GM12891 (cell line): ENCODE results near the gene RANGRF.

Experiments used
- POLR2A ChIP-seq: IDR thresholded peaks from 2 replicates; pipeline ENCODE4 v1.6.1; 2011; ENCODE audit warnings: low read depth, low read length, control low read depth
- POLR2AphosphoS5 ChIP-seq: IDR thresholded peaks from 2 replicates; pipeline ENCODE4 v1.6.1; 2011; ENCODE audit warnings: low read depth, low read length, control low read depth
- POU2F2 ChIP-seq: IDR thresholded peaks from 2 replicates; pipeline ENCODE4 v1.6.1; 2011; ENCODE audit warnings: low read depth, mild to moderate bottlenecking, control low read depth, low read length, moderate library complexity
- SPI1 ChIP-seq: IDR thresholded peaks from 2 replicates; pipeline ENCODE4 v1.6.1; 2011; ENCODE audit warnings: low read depth, low read length, control low read depth
- TAF1 ChIP-seq: IDR thresholded peaks from 2 replicates; pipeline ENCODE4 v1.6.1; 2011; ENCODE audit warnings: low read depth, low read length, control low read depth

DNA sequence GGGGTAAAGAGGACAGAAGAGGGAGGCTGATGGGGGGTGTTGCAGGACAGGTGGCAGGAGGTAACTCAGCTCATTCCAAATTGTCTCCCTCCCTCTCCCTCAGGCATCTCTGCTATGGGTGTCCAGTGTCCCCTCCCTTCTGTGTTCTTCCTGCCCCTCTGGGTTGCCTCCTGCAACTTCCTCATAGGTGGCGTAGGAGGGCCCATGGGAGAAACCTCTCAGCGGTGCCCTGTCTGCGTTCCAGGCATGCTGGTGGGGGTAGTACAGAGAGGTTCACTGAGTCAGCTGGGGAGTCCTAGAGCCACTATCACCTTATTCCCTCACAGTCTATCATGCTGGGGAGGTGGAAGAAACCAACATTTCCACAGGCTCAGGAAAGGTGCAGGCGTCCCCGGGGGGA is 36.5 kb downstream of the RANGRF start:
- TF ChIP-seq TAF1 (no peak), POU2F2 (no peak), POLR2A (no peak), SPI1 (no peak), POLR2AphosphoS5 (no peak)
